ENCODE measurements around the gene PTPRD.

GRCh38 chr9:8610256-8610655 is 2002.5 kb downstream of the PTPRD start:
- no peak for TF ChIP-seq CTCF (IDR thresholded peaks at IDR 0.05)
- TF ChIP-seq POLR2A (IDR thresholded peaks at IDR 0.05): no peak

Data from thyroid gland (tissue), 4 donors.